NCI-H524 (cell line): Measurements from ENCODE around the gene MORN5.
A peak's percentile ranks its signal among the peaks of the same experiment; 100 is the strongest.

Experiments
- DNase-seq, 2 experiments: peaks; one replicate each; lab custom pipeline; 2025; lab: John Stamatoyannopoulos, UW

MORN5 gene

DNA sequence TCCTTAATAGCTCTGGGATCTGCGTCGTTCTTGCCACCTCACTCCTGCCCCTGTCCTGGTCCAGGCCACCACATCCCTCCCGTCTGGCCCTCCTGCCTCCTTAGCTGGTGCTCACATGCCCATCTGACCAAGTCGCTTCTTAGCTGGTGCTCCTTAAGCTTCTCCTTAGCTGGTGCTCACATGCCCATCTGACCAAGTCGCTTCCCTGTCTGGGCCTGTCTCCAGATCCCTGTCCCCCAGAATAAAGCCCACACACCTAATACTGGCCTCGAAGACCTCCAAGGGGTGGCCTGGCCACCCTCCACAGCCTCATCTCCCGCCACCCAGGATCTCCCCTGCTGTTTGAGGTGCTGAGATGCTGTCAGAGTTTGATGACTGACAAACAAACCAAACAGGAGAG, 35.2 kb upstream of the MORN5 start:
- DNase-seq = no peak

DNA sequence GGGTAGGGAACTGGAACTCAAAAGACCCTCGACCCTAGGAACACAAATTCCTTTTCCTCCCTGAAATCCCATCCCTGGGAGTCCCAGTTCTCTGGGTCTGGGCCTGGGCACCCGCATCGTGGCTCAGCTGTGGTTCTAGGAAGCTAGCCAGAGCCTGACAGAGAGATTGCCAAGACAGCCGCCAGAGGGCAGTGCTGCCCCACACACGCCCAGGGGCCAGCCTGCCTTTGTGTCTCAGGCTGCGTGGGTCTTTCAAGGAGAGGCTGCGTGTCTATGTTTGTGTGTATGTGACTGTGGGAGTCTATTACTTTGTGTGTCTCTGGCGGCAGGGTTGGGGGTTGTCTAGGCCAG, 34.6 kb upstream of the MORN5 start:
- peak; percentile 60 to 82 for DNase-seq

DNA sequence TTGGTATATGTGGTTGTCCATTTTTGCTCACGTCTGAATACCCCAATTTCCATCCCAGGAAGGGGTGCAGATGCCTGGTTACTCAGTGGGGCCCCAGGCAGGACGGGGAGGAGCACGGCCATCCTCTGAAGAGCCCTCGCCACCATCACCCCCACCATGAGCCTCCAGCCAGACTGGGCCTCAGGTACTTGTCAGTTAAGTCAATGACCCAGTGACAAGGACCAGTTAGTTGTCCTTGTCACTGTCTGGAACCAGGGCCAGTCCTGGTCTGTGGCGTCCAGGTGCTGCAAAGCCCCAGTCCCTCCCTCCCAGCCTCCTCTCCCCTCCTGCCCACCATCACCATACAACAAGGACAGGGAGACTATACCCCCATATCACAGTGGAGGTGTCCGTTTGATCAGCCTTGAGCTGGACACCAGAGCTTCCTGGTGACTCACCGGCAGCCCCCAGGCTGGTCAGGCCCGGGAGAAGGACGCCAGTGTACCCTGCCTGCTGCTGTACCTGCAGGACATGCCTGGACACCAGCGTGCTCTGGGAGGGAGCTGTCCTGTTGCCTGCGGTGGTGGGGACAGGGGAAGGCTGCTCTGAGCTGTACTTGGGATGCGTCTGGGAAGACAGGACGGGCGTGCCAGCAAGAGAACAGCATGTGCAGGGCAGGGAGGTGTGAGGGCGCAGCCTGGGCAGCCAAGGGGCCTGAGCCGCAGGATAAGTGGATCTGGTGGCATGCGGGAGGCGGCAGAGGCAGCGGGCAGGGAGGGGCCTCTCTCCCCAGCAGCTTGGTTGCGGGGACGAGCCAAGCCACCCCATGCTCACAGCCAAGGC, 34.0 kb upstream of the MORN5 start:
- DNase-seq = peak in 1 of 2 experiments; percentile 35

- peak in 1 of 2 experiments; percentile 60 for DNase-seq
Measured at GRCh38 chr9:122126331-122127261, 33.1 kb upstream of the MORN5 start.

DNA sequence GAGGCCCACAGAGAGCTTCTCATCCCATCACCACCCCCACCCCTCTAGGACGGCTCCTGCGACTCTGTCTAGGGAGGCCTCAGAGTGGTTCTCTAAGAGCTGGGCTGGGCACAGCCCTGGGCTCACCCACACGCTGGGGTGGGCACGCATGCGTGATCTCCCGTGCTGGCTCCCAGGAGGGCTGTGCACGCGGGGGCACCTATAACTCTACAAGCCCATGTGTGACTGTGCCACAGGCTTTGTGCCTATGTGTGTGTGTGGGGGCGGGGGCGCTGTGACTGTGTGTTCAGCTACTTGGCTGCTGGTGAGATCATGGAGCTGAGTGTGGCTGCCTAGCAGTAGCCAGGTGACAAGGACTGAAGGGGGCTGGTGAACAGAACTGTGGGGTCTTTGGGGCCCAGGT, 32.3 kb upstream of the MORN5 start:
- no peak for DNase-seq

GRCh38 chr9:122128007-122128968, 31.4 kb upstream of the MORN5 start:
- DNase-seq = no peak

DNA sequence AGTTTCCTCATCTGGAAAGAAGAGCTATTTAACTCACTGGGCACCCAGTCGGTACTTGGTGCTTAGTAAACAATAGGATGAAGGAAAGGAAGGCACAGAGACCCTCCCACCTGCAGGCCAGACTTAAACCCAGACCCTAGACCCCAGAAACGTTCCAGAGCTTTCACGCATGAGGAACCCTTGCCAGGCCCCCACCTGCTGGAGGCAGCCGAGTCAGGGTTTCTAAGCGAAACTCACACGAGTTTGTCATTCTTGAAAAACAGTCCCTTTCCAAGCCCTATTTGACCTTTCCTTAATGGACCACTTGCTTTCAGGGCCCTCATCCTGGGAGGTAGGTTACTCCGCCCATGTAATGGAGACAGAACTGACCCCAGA, 30.8 kb upstream of the MORN5 start:
- no peak for DNase-seq

DNA sequence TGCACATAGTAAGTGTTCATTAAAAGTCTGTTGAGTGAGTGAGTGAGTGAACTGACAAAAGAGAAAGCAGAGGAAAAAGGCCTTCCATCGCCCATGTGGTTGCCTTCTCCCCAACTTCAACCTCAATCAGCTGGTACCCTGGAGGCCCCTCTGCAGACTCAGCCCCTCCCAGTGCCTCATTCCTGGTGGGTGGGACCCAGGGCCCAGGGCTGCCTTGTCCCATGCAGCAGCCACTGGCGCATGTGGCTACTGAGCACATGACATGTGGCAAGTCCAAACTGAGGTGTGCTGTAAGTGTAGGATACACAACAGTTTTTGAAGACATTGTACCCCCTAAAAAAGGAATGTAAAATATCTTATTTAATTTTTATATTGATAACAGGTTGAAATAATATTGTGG, 29.7 kb upstream of the MORN5 start:
- no peak for DNase-seq

- DNase-seq = no peak
Measured at GRCh38 chr9:122130837-122131236, 28.9 kb upstream of the MORN5 start.

- peak; percentile 37 to 80 for DNase-seq
Measured at GRCh38 chr9:122131401-122132001, 28.2 kb upstream of the MORN5 start.

- DNase-seq = no peak
Measured at GRCh38 chr9:122132539-122132938, 27.2 kb upstream of the MORN5 start.

- no peak for DNase-seq
Measured at GRCh38 chr9:122133263-122133983, 26.3 kb upstream of the MORN5 start.

DNA sequence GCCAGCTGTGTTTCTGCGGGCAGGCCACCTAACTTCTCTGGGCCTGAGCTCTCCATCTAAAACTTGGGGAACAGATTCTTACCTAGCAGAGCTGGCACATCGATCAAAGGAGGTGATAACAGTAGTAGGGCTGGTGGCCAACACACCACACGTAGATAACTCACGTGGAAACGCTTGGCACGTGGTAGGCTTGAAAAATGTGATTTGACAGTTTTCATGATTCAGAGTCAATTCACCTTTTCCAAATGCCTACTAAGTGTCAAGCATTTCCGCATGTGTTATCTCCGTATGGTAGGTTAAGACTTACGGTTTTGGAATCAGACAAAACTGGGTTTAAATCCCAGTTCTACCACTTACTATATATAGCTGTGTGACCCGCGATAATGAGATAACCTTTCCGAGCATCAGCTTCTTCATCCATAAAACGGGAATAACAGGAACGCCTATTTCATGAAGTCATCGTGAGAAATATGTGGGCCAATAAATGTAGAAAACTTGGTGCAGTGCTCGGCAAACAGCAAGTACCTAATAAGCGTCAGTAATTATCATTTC, 25.6 kb upstream of the MORN5 start:
- DNase-seq = no peak

GRCh38 chr9:122134822-122135528, 24.7 kb upstream of the MORN5 start:
- DNase-seq = no peak

DNA sequence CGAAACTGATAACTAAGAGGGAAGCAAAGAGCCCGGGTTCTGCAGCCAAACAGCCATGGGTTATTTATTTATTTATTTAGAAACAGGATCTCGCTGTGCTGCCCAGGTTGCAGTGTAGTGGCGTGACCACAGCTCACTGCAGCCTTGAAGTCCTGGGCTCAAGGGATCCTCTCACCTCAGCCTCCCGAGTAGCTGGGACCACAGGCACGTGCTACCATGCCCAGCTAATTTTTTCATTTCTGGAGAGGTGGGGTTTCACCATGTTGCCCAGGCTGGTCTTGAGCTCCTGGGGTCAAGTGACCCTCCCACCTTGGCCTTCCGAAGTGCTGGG, 24.2 kb upstream of the MORN5 start:
- no peak for DNase-seq

GRCh38 chr9:122138560-122139268, 21.0 kb upstream of the MORN5 start:
- DNase-seq = no peak

DNA sequence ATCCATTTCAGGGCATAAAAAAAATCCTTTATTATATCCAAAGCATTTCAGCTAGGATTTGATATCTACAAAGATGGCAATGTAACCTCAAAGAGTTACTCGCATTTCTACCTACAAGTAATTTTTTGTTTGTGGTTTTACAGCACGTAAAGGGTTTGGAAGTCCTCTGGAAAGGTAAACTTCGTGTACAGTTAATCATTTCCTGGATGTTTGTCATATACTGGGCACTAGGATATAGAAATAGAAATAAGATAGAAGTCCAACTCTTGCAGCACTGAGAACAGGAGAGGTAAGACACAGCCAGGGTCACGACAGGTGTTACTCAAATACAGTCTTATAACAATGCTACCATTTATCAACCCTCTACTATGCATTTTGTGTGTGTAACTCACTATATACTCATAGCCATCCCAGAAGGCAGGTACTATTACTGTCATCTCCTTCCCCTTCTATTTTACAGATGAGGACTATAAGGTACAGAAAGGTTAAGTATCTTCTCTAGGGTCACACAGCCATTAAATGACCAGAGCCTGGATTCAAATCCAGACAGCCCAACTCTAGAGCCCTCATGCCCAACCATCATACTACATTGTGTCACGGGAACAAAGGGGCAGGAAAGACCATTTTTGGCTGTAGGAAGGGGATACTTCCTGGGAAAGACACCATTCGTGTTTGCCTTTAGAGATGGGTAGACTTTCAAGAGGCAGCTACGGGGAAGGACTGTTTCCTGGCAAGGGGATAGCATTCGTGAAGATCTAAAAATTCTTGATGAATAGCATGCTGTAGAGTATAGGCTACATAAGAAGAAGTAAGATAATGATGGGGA, 19.1 kb upstream of the MORN5 start:
- no peak for DNase-seq

DNA sequence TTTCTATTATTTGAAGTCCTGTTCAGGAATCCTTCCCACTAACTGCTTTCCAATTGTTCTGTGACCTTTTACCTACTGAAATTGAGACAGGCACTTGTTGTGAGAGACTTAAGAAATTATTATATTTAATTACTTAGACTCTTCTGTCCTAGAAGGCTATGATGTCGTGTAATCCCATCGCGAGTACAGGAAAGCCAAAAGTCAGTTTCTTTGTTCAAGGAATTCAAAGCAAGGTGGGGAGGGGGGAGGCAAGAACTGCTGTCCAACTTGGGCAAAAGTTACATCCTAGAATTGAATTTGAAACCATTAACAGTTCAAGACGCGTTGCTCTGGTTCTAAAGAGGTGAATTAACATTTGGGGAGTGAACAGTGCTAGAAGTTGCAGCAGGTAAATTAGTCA, 18.0 kb upstream of the MORN5 start:
- DNase-seq = no peak

DNA sequence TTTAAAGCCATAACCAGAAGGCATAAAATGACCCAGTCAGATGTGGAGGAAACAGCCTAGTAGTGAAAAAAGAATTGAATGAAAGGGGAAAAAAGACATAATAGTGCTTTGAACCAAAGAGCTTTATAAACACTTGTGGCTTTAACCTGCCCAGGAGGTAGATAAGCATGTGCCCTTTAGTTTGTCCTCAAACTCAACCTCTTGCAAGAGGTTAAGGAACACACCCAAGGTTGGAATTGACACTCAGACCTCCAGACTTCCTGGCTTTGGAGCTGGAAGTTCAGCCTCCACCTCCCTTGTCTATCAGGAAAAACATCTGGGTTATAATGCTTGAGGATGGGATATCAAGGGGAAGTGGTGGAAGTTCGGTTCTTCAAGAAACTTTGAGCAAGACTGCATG, 16.4 kb upstream of the MORN5 start:
- DNase-seq = no peak
